T1000 (cell line): ENCODE data around the gene SLC6A13.
"Not testable (repeated sequence)": the region's sequence is repeated elsewhere in the genome, so short reads cannot be mapped to it uniquely, and the experiment has no call there.

Source experiments
- DNase-seq: peaks from one replicate; lab custom pipeline; 2025; ENCODE audit warnings: mixed read lengths; lab: John Stamatoyannopoulos, UW

The SLC6A13 gene

GRCh38 chr12:197911-198695, 64.5 kb downstream of the SLC6A13 start:
- no peak for DNase-seq

- no peak for DNase-seq
Measured at GRCh38 chr12:197347-197746, 65.3 kb downstream of the SLC6A13 start.

DNA sequence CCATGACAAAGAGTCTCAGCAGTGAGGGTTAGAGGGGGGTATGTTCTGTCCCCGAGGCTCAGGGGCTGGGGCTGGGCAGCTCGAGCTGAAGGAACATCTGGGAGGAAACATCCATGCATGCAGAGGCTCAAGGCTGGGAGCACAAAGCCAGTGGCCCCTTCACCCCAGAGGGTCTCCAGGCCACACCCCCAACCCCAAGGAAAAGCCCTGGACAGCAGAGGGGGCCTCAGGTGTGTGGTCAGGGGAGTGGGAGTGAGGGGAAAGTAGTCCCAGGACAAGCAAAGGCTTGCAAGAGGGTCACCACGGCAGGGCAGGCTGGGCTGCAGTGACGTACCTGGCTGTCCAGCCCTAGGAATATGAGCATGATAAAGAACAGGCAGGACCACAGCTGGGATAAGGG, 66.2 kb downstream of the SLC6A13 start:
- no peak for DNase-seq

DNA sequence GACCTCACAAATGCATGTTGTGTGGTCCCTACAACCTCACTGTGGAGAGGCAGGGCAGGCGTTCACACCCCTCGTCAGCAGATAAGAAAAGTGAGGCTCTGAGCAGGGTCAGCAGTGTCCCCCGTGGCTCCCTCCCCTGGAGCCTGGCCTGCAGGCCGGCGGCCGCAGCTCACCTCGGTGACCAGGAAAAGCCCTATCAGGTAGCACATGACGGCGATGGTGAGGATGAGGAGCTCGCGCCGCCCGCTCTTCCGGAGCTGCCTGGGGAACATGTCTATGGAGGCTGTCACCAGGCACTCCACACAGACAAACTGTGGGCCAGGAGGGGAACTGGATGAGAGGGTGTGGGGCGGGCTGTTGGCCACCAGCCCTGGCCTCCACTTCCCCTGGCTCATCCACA, 66.7 kb downstream of the SLC6A13 start:
- no peak for DNase-seq

DNA sequence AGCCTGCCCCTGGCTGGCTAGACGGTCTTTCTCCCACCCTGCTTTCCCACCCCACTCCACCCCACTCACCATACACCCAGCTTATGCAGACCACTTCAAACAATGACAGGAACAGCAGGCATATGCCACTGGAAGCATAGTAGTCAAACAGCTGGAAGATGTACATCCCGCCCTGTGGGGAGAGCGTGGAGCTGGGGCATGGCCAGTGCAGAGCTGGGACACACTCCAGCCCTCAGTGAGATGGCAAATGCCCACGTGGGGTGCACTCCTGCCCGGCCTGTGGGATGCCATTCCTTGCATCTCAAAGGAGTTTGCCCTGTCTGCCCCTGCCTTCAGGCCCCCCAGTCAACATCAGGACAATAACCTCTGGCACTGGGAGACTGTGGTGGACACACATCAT, 67.5 kb downstream of the SLC6A13 start:
- DNase-seq = no peak

- no peak for DNase-seq
Measured at GRCh38 chr12:194276-194675, 68.4 kb downstream of the SLC6A13 start.

DNA sequence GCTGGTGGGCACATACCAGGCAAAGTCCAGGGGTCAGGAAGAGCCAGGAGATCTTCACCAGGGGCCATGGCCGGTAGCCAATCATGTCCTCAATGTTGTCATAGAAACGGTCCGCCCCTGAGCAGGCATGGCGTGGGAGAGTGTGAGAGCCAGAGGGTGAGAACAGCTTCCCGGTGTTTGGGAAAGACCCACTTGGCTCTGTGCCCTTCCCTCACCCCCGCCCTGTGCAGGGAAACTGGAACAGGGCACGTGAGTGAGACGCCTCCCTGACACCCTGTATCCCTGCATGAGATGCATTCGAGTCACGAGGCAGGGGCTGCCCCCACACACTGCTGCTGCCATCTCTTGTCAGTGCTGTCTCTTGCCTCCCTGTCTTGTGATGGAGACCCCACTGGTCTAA, 69.4 kb downstream of the SLC6A13 start:
- DNase-seq = no peak

- no peak for DNase-seq
Measured at GRCh38 chr12:191541-191940, 71.1 kb downstream of the SLC6A13 start.

DNA sequence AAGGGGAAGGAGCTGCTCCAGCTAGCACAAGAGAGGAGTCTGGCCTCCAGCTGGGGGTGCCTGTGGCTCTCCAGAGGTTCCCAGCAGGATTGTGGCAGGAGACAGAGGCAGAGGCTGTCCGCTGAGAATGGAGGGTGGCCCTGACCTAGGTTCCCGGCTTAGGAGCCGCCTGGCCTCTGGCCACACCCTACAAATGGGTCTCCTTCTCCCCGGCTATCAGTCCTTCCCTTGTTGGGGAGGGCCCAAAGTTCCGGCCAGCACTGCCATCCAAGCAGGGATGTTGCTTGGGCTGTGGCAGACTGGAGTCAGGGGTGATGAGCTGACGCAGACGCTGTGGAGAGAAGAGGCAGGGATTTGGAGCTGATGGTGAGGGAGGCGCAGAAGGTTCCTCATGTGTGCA, 71.8 kb downstream of the SLC6A13 start:
- no peak for DNase-seq

DNA sequence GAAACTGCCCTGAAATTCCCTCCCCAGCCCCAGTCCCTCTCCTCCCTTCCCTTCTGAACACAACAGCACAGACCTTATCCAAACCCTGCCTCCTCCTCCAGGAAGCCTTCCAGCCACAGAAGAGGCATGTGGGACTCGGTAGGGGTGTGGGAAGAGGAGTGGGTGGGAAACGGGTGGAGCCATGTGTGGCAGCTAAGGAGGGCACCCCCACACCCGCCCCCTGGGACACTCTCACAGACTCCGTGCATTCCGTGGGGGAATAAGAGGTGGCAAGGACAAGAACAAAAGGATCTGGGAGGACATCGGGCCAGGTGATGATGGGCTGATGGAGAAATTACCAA, 73.0 kb downstream of the SLC6A13 start:
- DNase-seq = no peak

DNA sequence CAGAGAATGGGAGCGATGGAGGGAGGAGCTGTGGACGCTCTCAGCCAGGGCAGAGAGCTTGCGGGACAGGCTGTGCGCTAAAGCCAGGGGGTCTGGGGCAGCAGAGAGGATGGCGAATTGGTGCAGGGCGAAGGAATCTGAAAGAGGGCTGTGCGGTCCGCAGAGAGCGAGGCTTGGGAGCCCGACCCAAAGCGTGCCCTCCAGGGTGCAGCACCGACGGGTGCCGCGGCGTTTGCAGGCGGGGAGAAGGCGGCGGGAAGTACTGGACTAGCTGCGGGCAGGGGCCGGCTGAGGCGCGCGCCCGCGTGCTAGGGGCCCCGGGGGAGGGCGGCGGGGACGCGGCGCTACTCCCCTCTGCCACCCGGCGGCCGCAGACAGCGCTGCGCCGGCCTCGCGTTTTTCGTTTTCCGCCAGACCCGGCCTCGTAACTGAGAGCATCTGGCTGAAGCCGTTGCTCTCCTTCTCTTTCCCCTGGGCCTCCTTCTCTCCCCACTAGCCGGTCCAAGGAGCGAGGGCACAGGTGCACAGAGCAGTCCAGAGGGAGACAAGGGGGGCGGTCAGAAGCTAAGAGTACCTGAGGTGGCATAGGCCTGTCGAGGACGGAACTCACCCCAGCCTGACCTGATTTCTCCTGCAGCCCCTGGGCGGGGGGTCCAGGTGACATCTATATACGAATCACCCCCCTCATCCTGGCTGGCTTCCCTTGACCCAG, 73.6 kb downstream of the SLC6A13 start:
- no peak for DNase-seq

- not testable (repeated sequence) for DNase-seq
Measured at GRCh38 chr12:187986-188909, 74.4 kb downstream of the SLC6A13 start.

DNA sequence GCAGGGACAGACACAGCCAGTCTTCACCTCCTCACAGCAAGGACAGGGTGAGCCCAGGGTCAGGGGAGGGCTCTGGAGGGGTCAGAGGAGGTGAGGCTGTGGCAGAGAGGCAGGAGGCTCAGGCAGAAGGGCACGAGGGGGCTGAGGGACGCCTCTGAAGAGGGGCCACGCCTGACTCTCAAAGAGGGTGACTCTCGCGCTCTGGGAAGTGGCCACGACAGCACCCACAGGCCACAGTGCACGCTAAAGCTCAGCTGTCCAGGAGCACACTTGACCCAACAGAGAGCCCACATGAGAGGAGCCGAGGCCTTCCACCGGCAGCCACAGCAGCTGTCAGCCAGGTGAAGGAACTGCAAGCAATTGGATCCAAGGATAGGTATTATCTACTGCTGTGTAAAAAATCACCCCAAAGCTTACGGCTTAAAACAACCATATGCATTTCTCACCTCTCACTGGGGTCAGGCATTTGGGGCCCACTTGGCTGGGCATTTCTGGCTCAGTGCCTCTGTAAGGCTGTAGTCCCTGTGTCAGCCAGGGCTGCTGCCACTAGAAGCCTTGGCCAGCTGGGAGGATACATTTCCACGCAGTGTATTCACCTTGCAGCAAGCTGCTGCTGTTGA, 76.5 kb downstream of the SLC6A13 start:
- DNase-seq = no peak

GRCh38 chr12:185576-185955, 77.1 kb downstream of the SLC6A13 start:
- DNase-seq = no peak

GRCh38 chr12:184811-185575, 77.6 kb downstream of the SLC6A13 start:
- no peak for DNase-seq

- DNase-seq = no peak
Measured at GRCh38 chr12:182381-182892, 80.2 kb downstream of the SLC6A13 start.

DNA sequence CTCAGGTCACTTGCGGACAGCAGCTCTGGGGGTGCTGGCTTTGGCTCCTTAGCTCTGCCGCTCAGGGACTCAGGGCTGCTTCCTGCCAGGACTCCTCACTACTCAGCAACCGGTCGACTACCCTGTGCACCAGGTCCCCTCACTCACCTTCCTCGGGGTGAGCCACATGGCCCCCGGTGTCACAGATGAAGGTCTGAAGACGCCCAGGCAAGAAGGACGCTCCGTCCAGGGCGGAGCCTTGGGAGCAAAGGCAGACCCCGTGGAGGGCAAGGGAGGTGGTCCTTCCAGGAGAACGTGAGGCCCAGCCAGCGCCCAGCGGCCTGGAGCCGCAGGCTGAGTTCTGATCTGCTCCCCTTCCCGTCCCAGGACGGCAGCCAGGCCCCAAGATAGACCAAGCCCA, 80.7 kb downstream of the SLC6A13 start:
- DNase-seq = no peak

DNA sequence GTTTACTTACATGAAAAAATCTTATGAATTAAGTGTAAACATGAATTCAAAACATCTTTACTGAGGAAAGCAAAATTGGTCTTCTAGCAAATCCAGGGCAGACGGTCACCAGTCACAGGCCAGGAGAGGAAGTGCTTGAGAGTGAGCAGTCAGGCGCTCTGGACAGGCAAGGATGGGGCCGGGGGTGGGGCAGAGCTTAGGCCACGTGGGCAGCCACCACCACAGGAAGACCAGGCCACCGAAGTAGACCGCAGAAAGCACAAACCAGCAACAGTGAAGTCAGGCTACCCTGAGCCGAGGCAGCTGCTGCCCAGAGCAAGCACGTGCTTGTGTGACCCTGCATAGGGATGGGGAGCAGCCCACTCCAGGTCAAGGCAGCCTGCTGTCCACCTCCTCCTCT, 82.2 kb downstream of the SLC6A13 start:
- DNase-seq = no peak

- DNase-seq = no peak
Measured at GRCh38 chr12:179885-180284, 82.8 kb downstream of the SLC6A13 start.

DNA sequence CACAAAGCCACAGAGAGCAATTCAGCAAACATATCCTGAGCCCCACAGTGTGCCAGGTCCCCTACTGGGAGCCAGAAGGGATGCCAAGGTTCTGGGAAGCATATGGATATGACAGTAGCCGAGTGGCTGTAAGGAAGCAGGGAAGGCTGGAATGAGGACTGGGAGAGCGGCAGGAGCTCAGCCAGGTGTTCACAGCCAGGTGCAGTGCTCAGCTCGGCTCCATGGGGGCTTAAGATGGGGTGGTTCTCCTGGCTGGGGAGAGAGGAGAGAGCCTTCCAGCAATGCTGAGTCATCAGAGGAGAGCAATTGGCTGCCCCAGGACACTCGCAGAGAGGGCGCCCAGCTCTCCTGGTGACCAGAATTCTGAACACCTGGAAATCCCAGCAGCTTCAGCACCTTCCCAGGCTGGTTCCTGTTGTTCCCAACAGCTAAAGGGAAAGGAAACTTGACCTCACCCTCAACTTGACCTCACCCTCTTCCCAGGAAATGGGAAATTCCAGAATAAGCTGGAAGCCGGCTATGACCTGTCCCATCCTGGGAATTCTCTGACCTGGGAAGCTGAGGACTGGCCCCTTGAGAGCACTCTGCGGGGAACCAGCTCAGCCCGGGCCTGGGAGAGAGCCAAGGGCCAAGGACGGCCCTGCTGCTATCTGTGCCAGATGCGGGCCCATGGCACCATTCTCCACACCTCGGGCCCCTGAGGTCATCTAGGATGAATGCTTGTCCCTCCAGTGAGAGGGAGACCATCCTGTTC, 83.3 kb downstream of the SLC6A13 start:
- DNase-seq = no peak

DNA sequence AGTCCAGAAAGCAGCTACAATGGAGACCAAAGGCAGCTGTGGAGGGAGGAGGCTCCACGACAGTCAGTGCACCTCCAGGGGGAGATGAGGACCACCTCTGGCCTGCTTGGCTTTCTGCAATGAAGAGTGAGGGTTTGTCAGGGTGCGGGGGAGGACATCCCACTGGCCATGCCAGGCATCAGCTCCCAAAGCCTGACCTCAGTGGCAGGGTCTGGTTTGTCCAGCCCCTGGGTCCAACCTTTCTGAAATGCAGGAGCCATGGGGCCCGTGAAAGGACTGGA, 83.9 kb downstream of the SLC6A13 start:
- DNase-seq = no peak
